RPMI7951 (cell line): ENCODE results near the gene TTLL11. TPM values are rescaled to one million over a fixed set of nuclear protein-coding genes. Genes with fewer than 3 reads are reported as not detected.

Experiments used
- DNase-seq: peaks from one replicate; pipeline ENCODE4 v3.0.0-alpha.2; 2012; ENCODE audit warnings: low read depth
- total RNA-seq: library from RNA; depleted of rRNA; stranded (reverse); fragments of >200 nt; shearing (Covaris generic); gene quantifications from 2 replicates; pipeline ENCODE4 v1.2.3, GENCODE V29; 2014

TTLL11 gene
- total RNA-seq, 1 experiment from 2014 or later, result 0.60 TPM

GRCh38 chr9:122051351-122052321 lies 41.5 kb downstream of the TTLL11 start:
- peak; percentile 53 for DNase-seq

GRCh38 chr9:122050167-122050566 lies 42.9 kb downstream of the TTLL11 start:
- no peak for DNase-seq

- no peak for DNase-seq
These were observed 51.1 kb downstream of the TTLL11 start for GRCh38 chr9:122042056-122042455.

- DNase-seq, result no peak
These were observed 52.4 kb downstream of the TTLL11 start for GRCh38 chr9:122040561-122041242.

- DNase-seq, result no peak
These were observed 53.9 kb downstream of the TTLL11 start for GRCh38 chr9:122039234-122039633.

GRCh38 chr9:122036988-122037387 lies 56.1 kb downstream of the TTLL11 start:
- DNase-seq, result peak; percentile 41

GRCh38 chr9:122036408-122036807 lies 56.7 kb downstream of the TTLL11 start:
- DNase-seq, result no peak

- no peak for DNase-seq
These were observed 59.2 kb downstream of the TTLL11 start for GRCh38 chr9:122033775-122034373.

- DNase-seq, result no peak
These were observed 60.8 kb downstream of the TTLL11 start for GRCh38 chr9:122032346-122032745.

GRCh38 chr9:122031776-122032175 lies 61.3 kb downstream of the TTLL11 start:
- DNase-seq, result no peak

- no peak for DNase-seq
These were observed 62.0 kb downstream of the TTLL11 start for GRCh38 chr9:122031157-122031556.

- DNase-seq, result no peak
These were observed 62.8 kb downstream of the TTLL11 start for GRCh38 chr9:122030357-122030756.

GRCh38 chr9:122029898-122030297 lies 63.2 kb downstream of the TTLL11 start:
- DNase-seq, result no peak

- DNase-seq, result no peak
These were observed 65.0 kb downstream of the TTLL11 start for GRCh38 chr9:122028089-122028488.

GRCh38 chr9:122020398-122020797 lies 72.7 kb downstream of the TTLL11 start:
- DNase-seq, result no peak

GRCh38 chr9:122016744-122017143 lies 76.4 kb downstream of the TTLL11 start:
- no peak for DNase-seq

- no peak for DNase-seq
These were observed 76.8 kb downstream of the TTLL11 start for GRCh38 chr9:122016309-122016708.

GRCh38 chr9:122015170-122015821 lies 77.8 kb downstream of the TTLL11 start:
- DNase-seq, result no peak

GRCh38 chr9:122011818-122012498 lies 81.2 kb downstream of the TTLL11 start:
- DNase-seq, result no peak

- DNase-seq, result no peak
These were observed 84.5 kb downstream of the TTLL11 start for GRCh38 chr9:122008559-122008958.

- no peak for DNase-seq
These were observed 85.3 kb downstream of the TTLL11 start for GRCh38 chr9:122007837-122008236.
